ENCODE data around the gene CACNA1C.

The CACNA1C gene

DNA sequence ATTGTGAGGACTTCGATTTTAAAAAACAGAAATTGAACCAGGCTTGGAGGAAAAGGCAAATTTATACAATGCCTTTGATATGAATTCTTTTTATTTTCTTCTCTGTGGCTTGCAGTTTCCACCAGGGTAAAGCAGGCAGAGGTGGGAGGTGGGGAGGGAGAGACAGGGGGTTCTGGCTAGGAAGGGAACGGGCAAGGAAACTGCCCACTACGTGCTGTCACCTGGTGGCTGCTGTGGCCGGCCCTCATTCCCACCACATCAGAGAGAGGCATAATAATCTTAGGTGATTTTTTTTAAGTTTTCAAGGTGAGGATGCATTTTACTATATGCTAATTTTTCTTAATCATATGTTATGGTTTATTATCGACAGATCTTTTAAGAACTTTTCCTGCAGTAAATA, 145.8 kb downstream of the CACNA1C start:
- DNase-seq (ENCODE audit: low read depth) = no peak

DNA sequence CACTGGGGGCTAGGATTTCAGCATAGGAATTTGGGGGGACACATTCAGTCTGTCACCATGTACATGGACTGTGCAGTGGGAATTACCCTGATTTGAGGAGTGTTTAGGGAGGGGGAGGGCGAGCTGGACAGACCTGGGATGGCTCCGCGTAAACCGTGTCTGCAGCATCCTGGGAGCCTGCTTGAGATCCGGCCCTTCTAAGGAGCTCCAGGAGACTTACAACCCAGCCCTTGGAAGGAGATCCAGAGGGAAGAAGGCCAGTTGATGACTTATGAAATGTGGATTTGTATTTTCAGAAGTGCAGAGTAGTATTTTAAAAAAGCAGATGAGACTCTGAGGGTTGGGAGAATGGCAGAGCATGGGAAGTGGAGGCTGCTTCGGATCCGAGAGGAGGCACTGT, 153.2 kb downstream of the CACNA1C start:
- TF ChIP-seq, protein P1, sequence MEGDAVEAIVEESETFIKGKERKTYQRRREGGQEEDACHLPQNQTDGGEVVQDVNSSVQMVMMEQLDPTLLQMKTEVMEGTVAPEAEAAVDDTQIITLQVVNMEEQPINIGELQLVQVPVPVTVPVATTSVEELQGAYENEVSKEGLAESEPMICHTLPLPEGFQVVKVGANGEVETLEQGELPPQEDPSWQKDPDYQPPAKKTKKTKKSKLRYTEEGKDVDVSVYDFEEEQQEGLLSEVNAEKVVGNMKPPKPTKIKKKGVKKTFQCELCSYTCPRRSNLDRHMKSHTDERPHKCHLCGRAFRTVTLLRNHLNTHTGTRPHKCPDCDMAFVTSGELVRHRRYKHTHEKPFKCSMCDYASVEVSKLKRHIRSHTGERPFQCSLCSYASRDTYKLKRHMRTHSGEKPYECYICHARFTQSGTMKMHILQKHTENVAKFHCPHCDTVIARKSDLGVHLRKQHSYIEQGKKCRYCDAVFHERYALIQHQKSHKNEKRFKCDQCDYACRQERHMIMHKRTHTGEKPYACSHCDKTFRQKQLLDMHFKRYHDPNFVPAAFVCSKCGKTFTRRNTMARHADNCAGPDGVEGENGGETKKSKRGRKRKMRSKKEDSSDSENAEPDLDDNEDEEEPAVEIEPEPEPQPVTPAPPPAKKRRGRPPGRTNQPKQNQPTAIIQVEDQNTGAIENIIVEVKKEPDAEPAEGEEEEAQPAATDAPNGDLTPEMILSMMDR (IDR thresholded peaks at IDR 0.05; ENCODE audit: low read depth, low read length, missing control alignments) = no peak
- in situ Hi-C loops (cut with HindIII; ENCODE audit: low sequenced_read_pairs) = no loop called here
- no peak overlapping the region for H3K4me3 ChIP-seq (ENCODE audit: low read depth, low read length)
- DNase-seq (ENCODE audit: low read depth) = no peak

More for the DNA sequence above, 145.8 kb downstream of the CACNA1C start:
- TF ChIP-seq, protein P1 (IDR thresholded peaks at IDR 0.05; ENCODE audit: low read depth, low read length, missing control alignments) = no peak
- in situ Hi-C loops (cut with HindIII; ENCODE audit: low sequenced_read_pairs) = no loop called here
- no peak overlapping the region for H3K4me3 ChIP-seq (ENCODE audit: low read depth, low read length)

DNA sequence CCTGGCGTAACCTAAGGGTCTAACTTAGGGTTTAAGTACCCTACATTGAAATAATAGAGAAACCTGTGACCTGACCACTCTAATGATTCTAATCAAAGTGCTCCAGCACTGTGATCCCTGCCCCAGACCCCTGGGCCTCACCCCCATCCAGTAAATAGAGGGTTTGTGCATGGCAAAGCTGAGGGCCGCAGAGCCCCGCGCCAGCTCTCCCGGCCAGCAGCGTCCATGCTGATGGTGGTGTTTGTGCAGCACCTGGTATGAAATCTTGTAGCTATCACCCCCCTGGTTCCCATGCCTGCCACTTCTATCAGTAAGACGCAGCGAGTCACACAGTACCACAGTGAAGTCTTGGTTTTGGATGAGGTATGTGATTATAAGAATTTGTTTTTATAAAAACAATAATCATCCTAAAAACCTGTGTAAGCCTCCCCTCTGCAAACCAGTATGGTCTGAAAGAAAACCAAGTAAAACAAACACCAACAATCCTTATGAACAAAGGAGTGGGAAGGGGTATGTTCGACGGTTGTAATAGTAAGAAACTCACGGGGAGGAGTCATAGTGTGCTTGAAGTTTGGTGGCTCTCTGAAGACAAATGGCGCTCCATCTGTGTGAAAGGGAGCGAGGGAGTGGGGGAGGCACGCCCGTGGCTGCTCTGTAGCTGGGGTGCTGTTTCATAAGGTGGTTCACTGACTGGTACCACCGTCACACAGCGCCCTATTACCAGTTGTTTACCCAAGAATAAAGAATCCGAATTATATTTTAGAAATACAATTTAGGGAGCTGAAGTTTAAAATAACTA, 156.2 kb downstream of the CACNA1C start:
- H3K4me3 ChIP-seq (ENCODE audit: low read depth, low read length) = no peak overlapping the region
- TF ChIP-seq, protein P1 (IDR thresholded peaks at IDR 0.05; ENCODE audit: low read depth, low read length, missing control alignments) = no peak
- no peak for DNase-seq (ENCODE audit: low read depth)
- in situ Hi-C loops (cut with HindIII; ENCODE audit: low sequenced_read_pairs) = no loop called here

DNA sequence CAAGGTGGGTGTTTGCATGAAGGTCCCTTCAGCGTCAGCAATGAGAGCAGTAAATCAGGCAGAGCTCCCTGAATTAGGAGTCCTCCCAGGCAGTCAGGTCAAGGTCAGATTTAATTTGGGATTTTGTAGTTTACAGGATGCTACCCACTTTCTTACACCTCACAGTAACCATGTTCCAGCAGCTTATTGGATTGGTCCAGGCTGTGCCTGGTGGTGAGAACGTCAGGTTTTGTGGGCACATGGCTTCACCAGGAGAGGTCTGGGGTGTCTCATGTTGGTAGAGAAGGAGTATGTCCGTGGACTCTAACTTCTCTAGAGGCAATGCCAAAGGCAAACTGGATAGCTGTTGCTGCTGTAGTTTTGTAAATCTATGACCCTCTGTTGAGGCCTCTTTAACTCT, 158.3 kb downstream of the CACNA1C start:
- TF ChIP-seq, protein P1 (IDR thresholded peaks at IDR 0.05; ENCODE audit: low read depth, low read length, missing control alignments) = no peak
- in situ Hi-C loops (cut with HindIII; ENCODE audit: low sequenced_read_pairs) = no loop called here
- no peak overlapping the region for H3K4me3 ChIP-seq (ENCODE audit: low read depth, low read length)
- no peak for DNase-seq (ENCODE audit: low read depth)

DNA sequence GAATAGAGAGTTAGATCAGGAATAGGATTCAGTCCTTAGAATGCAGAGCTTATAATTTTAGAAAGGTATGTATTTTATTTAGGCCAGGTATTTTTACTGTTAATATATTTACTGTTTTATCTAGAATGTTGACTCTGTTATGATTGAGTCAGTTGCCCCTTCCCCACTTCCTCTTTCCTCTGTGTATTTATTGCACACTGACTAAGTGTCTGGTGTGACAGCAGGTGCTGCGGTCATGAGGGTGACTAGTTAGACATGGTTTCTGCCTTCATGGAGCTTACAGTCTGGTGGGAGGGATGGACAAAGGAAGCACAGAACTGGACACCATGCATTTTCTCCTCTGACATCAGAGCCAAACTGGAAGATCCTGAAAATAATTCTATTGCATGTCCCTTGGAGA, 159.8 kb downstream of the CACNA1C start:
- DNase-seq (ENCODE audit: low read depth) = no peak
- H3K4me3 ChIP-seq (ENCODE audit: low read depth, low read length) = no peak overlapping the region
- in situ Hi-C loops (cut with HindIII; ENCODE audit: low sequenced_read_pairs) = no loop called here
- TF ChIP-seq, protein P1 (IDR thresholded peaks at IDR 0.05; ENCODE audit: low read depth, low read length, missing control alignments) = no peak

DNA sequence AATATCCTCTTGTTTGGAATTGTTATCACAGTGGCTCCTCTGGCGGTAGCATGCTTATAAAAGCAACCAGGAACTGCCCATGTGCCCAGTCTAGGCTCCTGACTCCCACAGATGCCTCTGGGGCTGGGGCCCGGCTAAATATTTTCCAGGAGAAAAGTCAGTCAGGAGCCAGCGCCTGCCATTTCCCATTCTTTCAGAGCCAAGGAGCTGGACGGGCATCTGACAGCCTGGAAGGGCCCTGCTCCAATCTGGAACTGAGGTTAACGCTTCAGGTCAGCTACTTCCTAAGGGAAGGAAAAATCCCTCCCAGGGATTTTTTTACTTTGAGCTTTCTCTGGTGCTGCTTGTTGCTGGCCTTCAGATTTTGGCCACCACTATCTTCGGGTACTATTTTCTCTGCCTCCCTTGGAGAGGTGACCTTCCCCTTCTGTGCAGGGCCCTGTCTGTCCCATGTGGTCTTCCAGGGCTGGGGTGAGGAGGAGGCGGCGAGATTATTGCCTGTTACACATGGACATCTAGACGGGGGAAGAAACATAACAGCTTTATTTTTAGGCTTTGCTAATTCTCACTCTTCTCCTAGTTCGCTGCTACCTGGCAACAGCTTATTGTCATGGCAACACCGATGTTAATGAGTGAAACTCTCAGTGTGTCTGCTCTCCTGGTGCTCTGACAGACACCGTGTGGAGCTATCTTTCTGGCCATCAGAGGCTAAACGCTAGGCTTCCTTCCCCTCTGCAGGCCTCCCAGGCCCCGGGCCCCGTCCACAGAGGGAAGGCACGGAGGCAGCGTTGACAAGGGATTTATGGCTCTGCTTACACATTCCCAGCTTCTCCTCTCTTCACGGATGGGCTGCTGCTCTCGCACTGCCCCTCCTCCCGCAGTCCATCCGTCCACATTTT, 160.4 kb downstream of the CACNA1C start:
- DNase-seq (ENCODE audit: low read depth) = no peak
- TF ChIP-seq, protein P1 (IDR thresholded peaks at IDR 0.05; ENCODE audit: low read depth, low read length, missing control alignments) = no peak
- in situ Hi-C loops (cut with HindIII; ENCODE audit: low sequenced_read_pairs) = no loop called here
- H3K4me3 ChIP-seq (ENCODE audit: low read depth, low read length) = no peak overlapping the region
